ENCODE data around the gene EPHB1. TPM values are rescaled to one million over a fixed set of nuclear protein-coding genes. Genes with fewer than 3 reads are reported as not detected.

Gene EPHB1
- total RNA-seq, 1 experiment from 2014 or later: 2.8 TPM

DNA sequence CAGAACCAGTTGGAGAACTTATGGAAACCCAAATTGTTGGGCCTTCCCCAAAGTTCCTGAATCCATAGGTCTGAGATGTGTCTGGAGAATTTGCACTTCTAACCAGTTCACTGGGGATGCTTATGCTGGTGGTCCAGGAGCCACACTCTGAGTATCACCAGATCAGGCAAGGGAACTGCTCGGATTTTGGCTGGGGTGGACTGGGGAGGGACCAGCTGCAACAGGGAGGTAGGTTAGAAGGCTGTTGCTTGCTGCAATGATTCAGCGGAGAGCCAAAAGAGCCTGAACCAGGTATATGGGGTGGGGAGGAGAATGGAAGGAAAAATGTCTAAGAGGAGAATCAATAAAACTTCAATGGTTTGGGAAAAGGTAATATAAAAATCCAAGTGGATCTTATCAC is 45.9 kb upstream of the EPHB1 start:
- Histone ChIP-seq H2BK20ac (ENCODE audit: low read depth, low read length, poor library complexity, severe bottlenecking) (no peak overlapping the region), H2BK15ac (ENCODE audit: low read depth, low read length) (no peak overlapping the region), H2AK5ac (ENCODE audit: insufficient read length, low read length) (no peak overlapping the region), H3K18ac (ENCODE audit: insufficient read length, low read depth, low read length) (no peak overlapping the region), H2AFZ (ENCODE audit: low read length) (no peak overlapping the region), H2BK12ac (ENCODE audit: insufficient read length, low read depth, low read length) (no peak overlapping the region), H2BK5ac (ENCODE audit: insufficient read length, low read length) (no peak overlapping the region), H3K4me2 (ENCODE audit: insufficient read depth, insufficient read length, low read length) (no peak overlapping the region), H4K8ac (replicated peaks; ENCODE audit: insufficient read length, low read depth, low read length) (no peak overlapping the region), H3K9ac (ENCODE audit: extremely low read depth, insufficient read length, low read length) (no peak overlapping the region), H3K23ac (ENCODE audit: insufficient read length, low read depth, low read length) (no peak overlapping the region), H3K9me3 (ENCODE audit: control insufficient read depth, low read depth, low read length) (no peaks in the 10 kb centered on the region), H3K23me2 (ENCODE audit: insufficient read length, low read depth, low read length, poor library complexity, severe bottlenecking) (no peaks in the 10 kb centered on the region), H3K27me3 (ENCODE audit: insufficient read depth, low read length) (no peaks in the 10 kb centered on the region), H3K14ac (ENCODE audit: insufficient read depth, low read length) (no peak overlapping the region), H4K91ac (ENCODE audit: insufficient read length, low read depth, low read length) (no peak overlapping the region), H3K4ac (ENCODE audit: low read depth, low read length) (no peak overlapping the region), H2BK120ac (ENCODE audit: low read depth, low read length, poor library complexity, severe bottlenecking) (no peak overlapping the region), H3T11ph (ENCODE audit: low read length) (no peak overlapping the region), H3K56ac (ENCODE audit: insufficient read length, low read depth, low read length) (no peak overlapping the region), H4K5ac (ENCODE audit: insufficient read length, low read depth, low read length) (no peak overlapping the region), H3K4me1 (ENCODE audit: insufficient read depth, low read length) (no peaks in the 10 kb centered on the region), H4K20me1 (ENCODE audit: control insufficient read depth, insufficient read depth, insufficient read length) (no peaks in the 10 kb centered on the region), H3K79me1 (ENCODE audit: insufficient read depth, low read depth, low read length, poor library complexity, severe bottlenecking) (no peaks in the 10 kb centered on the region), H3K27ac (ENCODE audit: insufficient read length, low read depth, low read length) (no peak overlapping the region), H3K79me2 (ENCODE audit: insufficient read depth, low read length) (no peaks in the 10 kb centered on the region)
- Mint-ChIP-seq H3K9me3 (peaks cover 2 to 3% of the 10 kb centered on the region in 2 experiments; a peak in 2 of 5 replicates), H3K4me1 (no peaks in the 10 kb centered on the region; a peak in 1 of 4 replicates), H3K27ac (no peak overlapping the region), H3K36me3 (ENCODE audit: insufficient read depth in 1 of 3, low read depth in 3 of 3) (no peaks in the 10 kb centered on the region), H3K27me3 (ENCODE audit: low read depth) (peaks cover 12% of the 10 kb centered on the region), H3K4me3 (no peak overlapping the region)
- no CpG with 5 or more reads among the region's 2 CpGs for WGBS (ENCODE audit: extremely low coverage, insufficient read length, low lambda C conversion rate)
- no peak for DNase-seq
- TF ChIP-seq, protein P1, sequence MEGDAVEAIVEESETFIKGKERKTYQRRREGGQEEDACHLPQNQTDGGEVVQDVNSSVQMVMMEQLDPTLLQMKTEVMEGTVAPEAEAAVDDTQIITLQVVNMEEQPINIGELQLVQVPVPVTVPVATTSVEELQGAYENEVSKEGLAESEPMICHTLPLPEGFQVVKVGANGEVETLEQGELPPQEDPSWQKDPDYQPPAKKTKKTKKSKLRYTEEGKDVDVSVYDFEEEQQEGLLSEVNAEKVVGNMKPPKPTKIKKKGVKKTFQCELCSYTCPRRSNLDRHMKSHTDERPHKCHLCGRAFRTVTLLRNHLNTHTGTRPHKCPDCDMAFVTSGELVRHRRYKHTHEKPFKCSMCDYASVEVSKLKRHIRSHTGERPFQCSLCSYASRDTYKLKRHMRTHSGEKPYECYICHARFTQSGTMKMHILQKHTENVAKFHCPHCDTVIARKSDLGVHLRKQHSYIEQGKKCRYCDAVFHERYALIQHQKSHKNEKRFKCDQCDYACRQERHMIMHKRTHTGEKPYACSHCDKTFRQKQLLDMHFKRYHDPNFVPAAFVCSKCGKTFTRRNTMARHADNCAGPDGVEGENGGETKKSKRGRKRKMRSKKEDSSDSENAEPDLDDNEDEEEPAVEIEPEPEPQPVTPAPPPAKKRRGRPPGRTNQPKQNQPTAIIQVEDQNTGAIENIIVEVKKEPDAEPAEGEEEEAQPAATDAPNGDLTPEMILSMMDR (conservative IDR thresholded peaks at IDR 0.05): no peak

Measured in H9 (cell line).